ENCODE results near the gene ZNF142. TPM values are rescaled to one million over a fixed set of nuclear protein-coding genes. Genes with fewer than 3 reads are reported as not detected.

The ZNF142 gene
- polyA plus RNA-seq, 2 of the 4 experiments (the other 2 are of a cell fraction): 6.3 to 10.7 TPM

DNA sequence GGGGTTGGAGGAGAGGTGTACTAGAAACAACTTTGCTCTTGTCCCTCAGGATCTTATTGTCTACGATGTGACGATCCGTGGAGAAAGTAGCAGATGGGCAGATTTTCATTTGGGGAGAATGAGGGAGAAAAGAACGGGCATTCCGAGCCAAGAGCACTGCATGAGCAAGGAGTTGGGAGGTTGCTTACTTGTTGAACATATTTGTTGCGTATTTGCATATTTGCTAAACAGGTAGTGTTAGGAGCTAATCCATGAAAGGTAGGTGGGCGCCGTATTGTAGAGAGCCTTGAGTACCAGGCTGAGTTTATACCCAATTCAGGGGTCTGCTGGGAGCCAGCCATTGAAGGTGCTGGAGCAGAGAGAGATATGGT is 550 bp upstream of the ZNF142 start:
- ATAC-seq: no peak
- no peak for FAIRE-seq
- peak overlapping the region; percentile 93 to 95 for H3K27ac ChIP-seq
- CTCF ChIA-PET: interaction anchor here (0.6 to 7.8 kb wide), 11 partner anchors 11 to 375 kb away, joined by 3 to 76 read pairs (median 7); partner anchors contain the start of genes RNF25 and STK36
- H3K4me1 ChIP-seq: peaks cover 14% of the 10 kb centered on the region; the same call in 2 of the 3 replicates
- WGBS (ENCODE audit: missing lambda C conversion rate): 25% methylated on average over 8 of the region's 8 CpGs
- POLR2A ChIA-PET: interaction anchor here (0.6 to 4.0 kb wide), 5 partner anchors 12 to 431 kb away, joined by 3 to 37 read pairs (median 3); partner anchors contain the start of genes RNF25 and STK36
- DNase-seq (ENCODE audit: low read depth in 1 of 2, low spot score in 1 of 2): no peak
- peak overlapping the region; percentile 77 for H3K4me3 ChIP-seq
- H3K9me3 ChIP-seq: no peaks in the 10 kb centered on the region
- peak overlapping the region; percentile 72 for H3K4me2 ChIP-seq
- TF ChIP-seq, protein P1, sequence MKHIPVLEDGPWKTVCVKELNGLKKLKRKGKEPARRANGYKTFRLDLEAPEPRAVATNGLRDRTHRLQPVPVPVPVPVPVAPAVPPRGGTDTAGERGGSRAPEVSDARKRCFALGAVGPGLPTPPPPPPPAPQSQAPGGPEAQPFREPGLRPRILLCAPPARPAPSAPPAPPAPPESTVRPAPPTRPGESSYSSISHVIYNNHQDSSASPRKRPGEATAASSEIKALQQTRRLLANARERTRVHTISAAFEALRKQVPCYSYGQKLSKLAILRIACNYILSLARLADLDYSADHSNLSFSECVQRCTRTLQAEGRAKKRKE (CRISPR knock-in tag; IDR thresholded peaks at IDR 0.05; ENCODE audit: low read depth): no peak
- TF ChIP-seq, protein P2, sequence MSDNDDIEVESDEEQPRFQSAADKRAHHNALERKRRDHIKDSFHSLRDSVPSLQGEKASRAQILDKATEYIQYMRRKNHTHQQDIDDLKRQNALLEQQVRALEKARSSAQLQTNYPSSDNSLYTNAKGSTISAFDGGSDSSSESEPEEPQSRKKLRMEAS (IDR thresholded peaks at IDR 0.05): no peak
- TF ChIP-seq, protein P3, sequence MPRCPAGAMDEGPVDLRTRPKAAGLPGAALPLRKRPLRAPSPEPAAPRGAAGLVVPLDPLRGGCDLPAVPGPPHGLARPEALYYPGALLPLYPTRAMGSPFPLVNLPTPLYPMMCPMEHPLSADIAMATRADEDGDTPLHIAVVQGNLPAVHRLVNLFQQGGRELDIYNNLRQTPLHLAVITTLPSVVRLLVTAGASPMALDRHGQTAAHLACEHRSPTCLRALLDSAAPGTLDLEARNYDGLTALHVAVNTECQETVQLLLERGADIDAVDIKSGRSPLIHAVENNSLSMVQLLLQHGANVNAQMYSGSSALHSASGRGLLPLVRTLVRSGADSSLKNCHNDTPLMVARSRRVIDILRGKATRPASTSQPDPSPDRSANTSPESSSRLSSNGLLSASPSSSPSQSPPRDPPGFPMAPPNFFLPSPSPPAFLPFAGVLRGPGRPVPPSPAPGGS (IDR thresholded peaks at IDR 0.05): no peak
- TF ChIP-seq ZSCAN20 (CRISPR knock-in tag; IDR thresholded peaks at IDR 0.05): no peak
- no peak for TF ChIP-seq HEYL (CRISPR knock-in tag; IDR thresholded peaks at IDR 0.05)
- TF ChIP-seq CBX2 (IDR thresholded peaks at IDR 0.05; ENCODE audit: borderline replicate concordance, low read depth): no peak
- TF ChIP-seq, protein P4, sequence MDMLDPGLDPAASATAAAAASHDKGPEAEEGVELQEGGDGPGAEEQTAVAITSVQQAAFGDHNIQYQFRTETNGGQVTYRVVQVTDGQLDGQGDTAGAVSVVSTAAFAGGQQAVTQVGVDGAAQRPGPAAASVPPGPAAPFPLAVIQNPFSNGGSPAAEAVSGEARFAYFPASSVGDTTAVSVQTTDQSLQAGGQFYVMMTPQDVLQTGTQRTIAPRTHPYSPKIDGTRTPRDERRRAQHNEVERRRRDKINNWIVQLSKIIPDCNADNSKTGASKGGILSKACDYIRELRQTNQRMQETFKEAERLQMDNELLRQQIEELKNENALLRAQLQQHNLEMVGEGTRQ (IDR thresholded peaks at IDR 0.05): no peak
- TF ChIP-seq PHF8 (IDR thresholded peaks at IDR 0.05; ENCODE audit: borderline replicate concordance, low read depth): no peak
- no peak for TF ChIP-seq TFCP2L1 (CRISPR knock-in tag; IDR thresholded peaks at IDR 0.05)
- no peak for TF ChIP-seq EHMT2 (IDR thresholded peaks at IDR 0.05; ENCODE audit: low read depth)
- no peak for TF ChIP-seq BHLHE40 (IDR thresholded peaks at IDR 0.05; ENCODE audit: low read depth, low read length)
- no peak for TF ChIP-seq TP53 (CRISPR knock-in tag; IDR thresholded peaks at IDR 0.05)
- TF ChIP-seq GATA3 (IDR thresholded peaks at IDR 0.05; ENCODE audit: borderline replicate concordance): no peak
- no peak for TF ChIP-seq RARB (CRISPR knock-in tag; IDR thresholded peaks at IDR 0.05)
- no peak for TF ChIP-seq SMC3 (IDR thresholded peaks at IDR 0.05)
- no peak for TF ChIP-seq POLR2AphosphoS2 (conservative IDR thresholded peaks at IDR 0.05; ENCODE audit: low read length)
- no peak for TF ChIP-seq NFE2L2 (conservative IDR thresholded peaks at IDR 0.05; ENCODE audit: low read length)

GRCh38 chr2:218658671-218659257 is 659 bp downstream of the ZNF142 start:
- no peak for FAIRE-seq
- peak overlapping the region; percentile 93 to 95 for H3K27ac ChIP-seq
- ChIA-PET CTCF (interaction anchor here (0.8 to 7.8 kb wide), 19 partner anchors 11 to 376 kb away, joined by 3 to 76 read pairs (median 4); partner anchors contain the start of genes RNF25, STK36 and TTLL4), POLR2A (interaction anchor here (1.0 to 4.0 kb wide), 4 partner anchors 13 to 240 kb away, joined by 3 to 37 read pairs (median 4); partner anchors contain the start of genes RNF25 and STK36)
- H3K4me3 ChIP-seq: peak overlapping the region; percentile 77
- peak overlapping the region; percentile 79 for H3K4me2 ChIP-seq
- DNase-seq (ENCODE audit: low read depth in 1 of 2, low spot score in 1 of 2): peak; percentile 72 to 75
- 1% methylated on average over 27 of the region's 27 CpGs for WGBS (ENCODE audit: missing lambda C conversion rate)
- no peaks in the 10 kb centered on the region for H3K9me3 ChIP-seq
- ATAC-seq: peak; percentile 75 to 77
- H3K4me1 ChIP-seq: peaks cover 14% of the 10 kb centered on the region; the same call in 2 of the 3 replicates
- TF ChIP-seq NPAS2 (CRISPR knock-in tag; IDR thresholded peaks at IDR 0.05; ENCODE audit: borderline replicate concordance): no peak
- TF ChIP-seq, protein P5, sequence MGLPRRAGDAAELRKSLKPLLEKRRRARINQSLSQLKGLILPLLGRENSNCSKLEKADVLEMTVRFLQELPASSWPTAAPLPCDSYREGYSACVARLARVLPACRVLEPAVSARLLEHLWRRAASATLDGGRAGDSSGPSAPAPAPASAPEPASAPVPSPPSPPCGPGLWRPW (IDR thresholded peaks at IDR 0.05): no peak
- TF ChIP-seq EHMT2 (IDR thresholded peaks at IDR 0.05; ENCODE audit: low read depth): no peak
- TF ChIP-seq RNF2 (IDR thresholded peaks at IDR 0.05; ENCODE audit: borderline replicate concordance, low read depth): no peak
- TF ChIP-seq MYC (IDR thresholded peaks at IDR 0.05; ENCODE audit: borderline replicate concordance, low read length): peak; percentile 70; the same call in 1 of the 2 replicates
- no peak for TF ChIP-seq EHF (CRISPR knock-in tag; IDR thresholded peaks at IDR 0.05)
- TF ChIP-seq KDM1A (IDR thresholded peaks at IDR 0.05; ENCODE audit: low read depth): peak; percentile 68; the same call in 1 of the 2 replicates
- TF ChIP-seq, protein P1 (CRISPR knock-in tag; IDR thresholded peaks at IDR 0.05; ENCODE audit: low read depth): no peak
- no peak for TF ChIP-seq HDAC2 (IDR thresholded peaks at IDR 0.05)
- 0 out of 2 replicates have a peak, but pooled peaks have one; percentile 40 for TF ChIP-seq HOXB5 (CRISPR knock-in tag; IDR thresholded peaks at IDR 0.05)
- no peak for TF ChIP-seq JUNB (IDR thresholded peaks at IDR 0.05)
- TF ChIP-seq, protein P6, sequence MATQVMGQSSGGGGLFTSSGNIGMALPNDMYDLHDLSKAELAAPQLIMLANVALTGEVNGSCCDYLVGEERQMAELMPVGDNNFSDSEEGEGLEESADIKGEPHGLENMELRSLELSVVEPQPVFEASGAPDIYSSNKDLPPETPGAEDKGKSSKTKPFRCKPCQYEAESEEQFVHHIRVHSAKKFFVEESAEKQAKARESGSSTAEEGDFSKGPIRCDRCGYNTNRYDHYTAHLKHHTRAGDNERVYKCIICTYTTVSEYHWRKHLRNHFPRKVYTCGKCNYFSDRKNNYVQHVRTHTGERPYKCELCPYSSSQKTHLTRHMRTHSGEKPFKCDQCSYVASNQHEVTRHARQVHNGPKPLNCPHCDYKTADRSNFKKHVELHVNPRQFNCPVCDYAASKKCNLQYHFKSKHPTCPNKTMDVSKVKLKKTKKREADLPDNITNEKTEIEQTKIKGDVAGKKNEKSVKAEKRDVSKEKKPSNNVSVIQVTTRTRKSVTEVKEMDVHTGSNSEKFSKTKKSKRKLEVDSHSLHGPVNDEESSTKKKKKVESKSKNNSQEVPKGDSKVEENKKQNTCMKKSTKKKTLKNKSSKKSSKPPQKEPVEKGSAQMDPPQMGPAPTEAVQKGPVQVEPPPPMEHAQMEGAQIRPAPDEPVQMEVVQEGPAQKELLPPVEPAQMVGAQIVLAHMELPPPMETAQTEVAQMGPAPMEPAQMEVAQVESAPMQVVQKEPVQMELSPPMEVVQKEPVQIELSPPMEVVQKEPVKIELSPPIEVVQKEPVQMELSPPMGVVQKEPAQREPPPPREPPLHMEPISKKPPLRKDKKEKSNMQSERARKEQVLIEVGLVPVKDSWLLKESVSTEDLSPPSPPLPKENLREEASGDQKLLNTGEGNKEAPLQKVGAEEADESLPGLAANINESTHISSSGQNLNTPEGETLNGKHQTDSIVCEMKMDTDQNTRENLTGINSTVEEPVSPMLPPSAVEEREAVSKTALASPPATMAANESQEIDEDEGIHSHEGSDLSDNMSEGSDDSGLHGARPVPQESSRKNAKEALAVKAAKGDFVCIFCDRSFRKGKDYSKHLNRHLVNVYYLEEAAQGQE (IDR thresholded peaks at IDR 0.05): no peak
- TF ChIP-seq SMC3 (IDR thresholded peaks at IDR 0.05): peak; percentile 43; the same call in 2 of the 3 replicates
- no peak for TF ChIP-seq NR3C1 (IDR thresholded peaks at IDR 0.05)
